Endothelial cell of umbilical vein (primary cell): ENCODE results near the gene LIMCH1. TPM values are rescaled to one million over a fixed set of nuclear protein-coding genes. Genes with fewer than 3 reads are reported as not detected.

Source experiments
- BruUV-seq: library from RNA; stranded (reverse); fragments of 400-500 nt; replicated peaks from 2 replicates; lab custom pipeline; 2021; lab: Mats Ljungman, UMichigan
- CTCF ChIA-PET: fragments of 300-600, 350-600 bp; sonication (Branson Sonifier 250); formaldehyde crosslinking; loops from one replicate; lab custom pipeline; 2021; ENCODE audit warnings: antibody characterized with exemption, inconsistent platforms; lab: Charles Lee
- POLR2A ChIA-PET: fragments of 300-600, 350-600 bp; sonication (Branson Sonifier 250); formaldehyde crosslinking; loops from one replicate; lab custom pipeline; 2021; ENCODE audit warnings: antibody characterized with exemption, inconsistent platforms; lab: Charles Lee
- DNase-seq: peaks from one replicate; pipeline ENCODE4 v3.0.0-alpha.2; 2011; ENCODE audit warnings: low read depth, low spot score
- FAIRE-seq: peaks from 2 replicates; lab custom pipeline; 2011; peaks lifted over from hg19 to GRCh38; lab: Jason Lieb, UNC
- H2AFZ ChIP-seq: 2 replicates; pipeline ENCODE4 v1.6.0; 2012; ENCODE audit warnings: low read depth, low read length, control low read depth, inconsistent platforms
- H3K27ac ChIP-seq: 2 replicates; pipeline ENCODE4 v1.5.1; 2011; ENCODE audit warnings: low read depth, mild to moderate bottlenecking, control low read depth, low read length, moderate library complexity; ENCODE audit not compliant: insufficient read depth
- H3K27me3 ChIP-seq, 2 experiments: 2 replicates each; pipeline versions ENCODE4 v1.6.0 to v1.6.1; 2011; ENCODE audit warnings: low read length in 2 of 2, mixed read lengths in 1 of 2; ENCODE audit not compliant: control insufficient read depth in 2 of 2, insufficient read depth in 2 of 2
- H3K36me3 ChIP-seq, 2 experiments: 2 replicates in 1 of 2; 3 replicates in 1 of 2; pipeline ENCODE4 v1.5.1; 2011; ENCODE audit warnings: low read length in 2 of 2, mild to moderate bottlenecking in 1 of 2, moderate library complexity in 1 of 2; ENCODE audit not compliant: control insufficient read depth in 2 of 2, insufficient read depth in 2 of 2; ENCODE audit errors: extremely low read depth in 1 of 2
- H3K4me1 ChIP-seq: 3 replicates; pipeline ENCODE4 v1.5.1; 2011; ENCODE audit warnings: mild to moderate bottlenecking, low read length; ENCODE audit not compliant: control insufficient read depth, insufficient read depth; ENCODE audit errors: extremely low read depth
- H3K4me2 ChIP-seq: 2 replicates; pipeline ENCODE4 v1.6.1; 2011; ENCODE audit warnings: low read length, control low read depth, mixed read lengths; ENCODE audit not compliant: insufficient read depth
- H3K4me3 ChIP-seq, 3 experiments: fragments of 200-600 bp in 1 of 3; sonication (generic), shearing (Covaris generic) in 1 of 3; replicated peaks in 1 of 3; 2 replicates each; pipeline ENCODE4 v1.5.1; 2011 to 2016; ENCODE audit warnings: control low read depth in 3 of 3, low read length in 3 of 3, mild to moderate bottlenecking in 2 of 3, inconsistent platforms in 1 of 3, low read depth in 1 of 3, moderate library complexity in 1 of 3; ENCODE audit not compliant: insufficient read depth in 1 of 3
- H3K79me2 ChIP-seq: 2 replicates; pipeline ENCODE4 v1.6.0; 2012; ENCODE audit warnings: low read length, inconsistent platforms; ENCODE audit not compliant: control insufficient read depth, insufficient read depth
- H3K9ac ChIP-seq: replicated peaks from 2 replicates; pipeline ENCODE3; 2011; ENCODE audit warnings: low read length, control low read depth; ENCODE audit not compliant: insufficient read depth; ENCODE audit errors: extremely low read depth
- H3K9me1 ChIP-seq: replicated peaks from 3 replicates; pipeline ENCODE4 v1.6.0; 2011; ENCODE audit warnings: mild to moderate bottlenecking, low read length; ENCODE audit not compliant: control insufficient read depth, insufficient read depth; ENCODE audit errors: extremely low read depth
- H3K9me3 ChIP-seq: replicated peaks from 2 replicates; pipeline ENCODE4 v1.5.1; 2012; ENCODE audit warnings: low read length, inconsistent platforms; ENCODE audit not compliant: control insufficient read depth, insufficient read depth
- H4K20me1 ChIP-seq: replicated peaks from 2 replicates; pipeline ENCODE3; 2011; ENCODE audit warnings: mild to moderate bottlenecking, low read length; ENCODE audit not compliant: control insufficient read depth, insufficient read depth; ENCODE audit errors: extremely low read depth
- EZH2 ChIP-seq: IDR thresholded peaks from 2 replicates; pipeline ENCODE4 v1.6.1; 2012; ENCODE audit warnings: borderline replicate concordance, low read depth, mild to moderate bottlenecking, moderate library complexity, low read length, inconsistent platforms; ENCODE audit not compliant: severe bottlenecking
- FOS ChIP-seq: IDR thresholded peaks from 2 replicates; pipeline ENCODE4 v1.6.1; 2011; ENCODE audit warnings: mild to moderate bottlenecking, low read length, moderate library complexity, borderline replicate concordance; ENCODE audit not compliant: insufficient read depth
- GATA2 ChIP-seq: IDR thresholded peaks from 2 replicates; pipeline ENCODE4 v1.7.0; 2011; ENCODE audit warnings: low read depth, mild to moderate bottlenecking, moderate library complexity, mixed read lengths, low read length; ENCODE audit not compliant: insufficient read length, insufficient read depth
- JUN ChIP-seq: IDR thresholded peaks from 2 replicates; pipeline ENCODE4 v1.6.1; 2011; ENCODE audit warnings: borderline replicate concordance, low read depth; ENCODE audit not compliant: insufficient read length, insufficient read depth
- MYC ChIP-seq: IDR thresholded peaks from one replicate; pipeline ENCODE4 v1.6.1; 2011; ENCODE audit warnings: mild to moderate bottlenecking, low read depth, low read length
- POLR2A ChIP-seq: IDR thresholded peaks from 2 replicates; pipeline ENCODE4 v1.6.1; 2012; ENCODE audit warnings: low read depth, mild to moderate bottlenecking, control low read depth, low read length
- POLR2AphosphoS5 ChIP-seq: IDR thresholded peaks from 2 replicates; pipeline ENCODE4 v1.6.1; 2012; ENCODE audit warnings: low read depth, mild to moderate bottlenecking, control low read depth, low read length, moderate library complexity; ENCODE audit not compliant: insufficient read depth
- dilution Hi-C: fragments of 300-500 bp; cut with MboI; formaldehyde crosslinking; loops from one replicate; pipeline ENCODE4 v1.15.0; 2019; ENCODE audit warnings: low sequenced_read_pairs; ENCODE audit not compliant: extremely low pct_ligation_motif_present
- intact Hi-C: fragments of 100-400 bp; cut with micrococcal nuclease; formaldehyde crosslinking; loops from one replicate; pipeline ENCODE4 v1.10.0; 2022
- polyA plus RNA-seq, 4 experiments: library from polyadenylated mRNA; depleted of rRNA in 3 of 4; stranded (reverse) in 3 of 4; unstranded in 1 of 4; fragments of >200 nt; gene quantifications; 2 replicates each; pipeline versions ENCODE4 v1.2.1 to v1.2.3, GENCODE V29; 2011 to 2012; ENCODE audit warnings: missing spikeins in 1 of 4
- total RNA-seq: library from RNA; stranded (reverse); gene quantifications from 2 replicates; pipeline ENCODE4 v1.2.3, GENCODE V29; 2021
- TF ChIP-seq, protein P1 (sequence below), 2 donors: IDR thresholded peaks; 1 replicate in 1 of 2; 2 replicates in 1 of 2; pipeline ENCODE4 v1.5.1; 2011; ENCODE audit warnings: low read length in 2 of 2, mild to moderate bottlenecking in 2 of 2, moderate library complexity in 2 of 2, control low read depth in 1 of 2, inconsistent platforms in 1 of 2, low read depth in 1 of 2; ENCODE audit not compliant: insufficient read depth in 1 of 2; ENCODE audit errors: extremely low read depth in 1 of 2
- TF ChIP-seq, protein P2 (sequence below): IDR thresholded peaks from 2 replicates; pipeline ENCODE4 v1.6.1; 2011; ENCODE audit not compliant: insufficient read depth, insufficient read length

The LIMCH1 gene
- total and polyA plus RNA-seq, 2 donors (not counting 3 experiments of a cell fraction or from before 2014, with no cell fraction given): 14.3 to 32.8 TPM

DNA sequence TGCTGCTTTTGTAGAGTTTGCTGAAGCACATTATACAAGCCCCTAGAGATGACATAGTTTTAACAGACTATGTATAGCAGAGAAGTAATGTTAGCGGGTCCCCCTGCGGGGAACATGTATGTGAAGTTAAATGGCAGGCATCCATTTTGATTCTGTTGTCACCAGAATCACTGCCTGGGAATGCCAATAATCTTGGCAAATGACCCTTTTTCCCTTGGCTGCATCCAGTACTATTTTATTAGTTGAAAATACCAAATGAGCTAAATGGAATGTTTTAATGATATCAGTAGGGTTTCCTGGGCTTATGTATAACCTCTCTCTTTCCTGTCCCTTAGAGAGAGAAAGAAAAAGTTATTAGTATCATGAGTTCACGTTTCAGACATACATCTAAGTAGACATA lies 93.6 kb downstream of the LIMCH1 start:
- DNase-seq (no peak), FAIRE-seq (no peak)
- H3K4me1 ChIP-seq: no peaks in the 10 kb centered on the region
- no peaks in the 10 kb centered on the region for H3K36me3 ChIP-seq
- no peaks in the 10 kb centered on the region for H3K9me3 ChIP-seq
- H3K79me2 ChIP-seq: no peaks in the 10 kb centered on the region
- intact Hi-C loops (no loop called here), dilution Hi-C loops (no loop called here)
- TF ChIP-seq JUN: no peak
- no peak for TF ChIP-seq FOS
- no peak for TF ChIP-seq GATA2
- no peak for TF ChIP-seq POLR2A
- no peak for TF ChIP-seq POLR2AphosphoS5
- TF ChIP-seq, protein P1, sequence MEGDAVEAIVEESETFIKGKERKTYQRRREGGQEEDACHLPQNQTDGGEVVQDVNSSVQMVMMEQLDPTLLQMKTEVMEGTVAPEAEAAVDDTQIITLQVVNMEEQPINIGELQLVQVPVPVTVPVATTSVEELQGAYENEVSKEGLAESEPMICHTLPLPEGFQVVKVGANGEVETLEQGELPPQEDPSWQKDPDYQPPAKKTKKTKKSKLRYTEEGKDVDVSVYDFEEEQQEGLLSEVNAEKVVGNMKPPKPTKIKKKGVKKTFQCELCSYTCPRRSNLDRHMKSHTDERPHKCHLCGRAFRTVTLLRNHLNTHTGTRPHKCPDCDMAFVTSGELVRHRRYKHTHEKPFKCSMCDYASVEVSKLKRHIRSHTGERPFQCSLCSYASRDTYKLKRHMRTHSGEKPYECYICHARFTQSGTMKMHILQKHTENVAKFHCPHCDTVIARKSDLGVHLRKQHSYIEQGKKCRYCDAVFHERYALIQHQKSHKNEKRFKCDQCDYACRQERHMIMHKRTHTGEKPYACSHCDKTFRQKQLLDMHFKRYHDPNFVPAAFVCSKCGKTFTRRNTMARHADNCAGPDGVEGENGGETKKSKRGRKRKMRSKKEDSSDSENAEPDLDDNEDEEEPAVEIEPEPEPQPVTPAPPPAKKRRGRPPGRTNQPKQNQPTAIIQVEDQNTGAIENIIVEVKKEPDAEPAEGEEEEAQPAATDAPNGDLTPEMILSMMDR (IDR thresholded peaks at IDR 0.05; ENCODE audit: extremely low read depth in 1 of 2, insufficient read depth in 1 of 2, low read depth in 1 of 2, low read length in 2 of 2): no peak
- TF ChIP-seq, protein P2, sequence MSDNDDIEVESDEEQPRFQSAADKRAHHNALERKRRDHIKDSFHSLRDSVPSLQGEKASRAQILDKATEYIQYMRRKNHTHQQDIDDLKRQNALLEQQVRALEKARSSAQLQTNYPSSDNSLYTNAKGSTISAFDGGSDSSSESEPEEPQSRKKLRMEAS: no peak
- TF ChIP-seq MYC: no peak
- no peak for TF ChIP-seq EZH2
- no TSS peak for BruUV-seq
- ChIA-PET CTCF (interaction anchor here (1.2 to 1.5 kb wide), 2 partner anchors 12 to 30 kb away, joined by 3 to 5 read pairs; no protein-coding TSS in a partner anchor), POLR2A (no interaction called here)
- no peak overlapping the region for H2AFZ ChIP-seq
- no peaks in the 10 kb centered on the region for H3K9me1 ChIP-seq
- no peak overlapping the region for H3K9ac ChIP-seq
- H3K4me3 ChIP-seq: no peak overlapping the region
- no peak overlapping the region for H3K4me2 ChIP-seq
- peaks cover 0 to 13% of the 10 kb centered on the region in 2 experiments for H3K27me3 ChIP-seq
- H3K27ac ChIP-seq: no peak overlapping the region
- H4K20me1 ChIP-seq: no peaks in the 10 kb centered on the region
